GM21528 (cell line): ENCODE data around the gene MYH10.
"Not testable (repeated sequence)": the region's sequence is repeated elsewhere in the genome, so short reads cannot be mapped to it uniquely, and the experiment has no call there.

Experiments
- ATAC-seq: cut with Tn5 transposase; IDR thresholded peaks from one replicate; pipeline ENCODE4 v1.9.1; 2021; ENCODE audit warnings: mild to moderate bottlenecking, moderate library complexity; ENCODE audit not compliant: unreplicated experiment, low FRiP score

Gene MYH10

GRCh38 chr17:8630227-8630801, at the start of gene MYH10:
Gene MYH10 (minus strand): TSS chr17:8630725. CDS start chr17:8623246, 7,479 bp downstream.
- ATAC-seq: no peak

- ATAC-seq: no peak
These were observed 48.6 kb upstream of the MYH10 start for GRCh38 chr17:8679126-8679525.

- ATAC-seq: no peak
These were observed 44.8 kb upstream of the MYH10 start for GRCh38 chr17:8675306-8675705.

GRCh38 chr17:8674344-8675305, 44.1 kb upstream of the MYH10 start:
- ATAC-seq: no peak

- ATAC-seq: no peak
These were observed 43.1 kb upstream of the MYH10 start for GRCh38 chr17:8673612-8674011.

- no peak for ATAC-seq
These were observed 41.8 kb upstream of the MYH10 start for GRCh38 chr17:8672326-8672725.

- ATAC-seq: no peak
These were observed 39.9 kb upstream of the MYH10 start for GRCh38 chr17:8670421-8670820.

- no peak for ATAC-seq
These were observed 37.7 kb upstream of the MYH10 start for GRCh38 chr17:8668176-8668740.

- ATAC-seq: no peak
These were observed 36.9 kb upstream of the MYH10 start for GRCh38 chr17:8667421-8667820.

GRCh38 chr17:8665684-8666083, 35.2 kb upstream of the MYH10 start:
- no peak for ATAC-seq

- ATAC-seq: no peak
These were observed 34.1 kb upstream of the MYH10 start for GRCh38 chr17:8664456-8665126.

GRCh38 chr17:8662973-8663372, 32.4 kb upstream of the MYH10 start:
- no peak for ATAC-seq

- ATAC-seq: no peak
These were observed 31.7 kb upstream of the MYH10 start for GRCh38 chr17:8662076-8662831.

GRCh38 chr17:8660709-8661108, 30.2 kb upstream of the MYH10 start:
- not testable (repeated sequence) for ATAC-seq

- ATAC-seq: no peak
These were observed 29.4 kb upstream of the MYH10 start for GRCh38 chr17:8659758-8660410.

GRCh38 chr17:8658810-8659209, 28.3 kb upstream of the MYH10 start:
- no peak for ATAC-seq

GRCh38 chr17:8656693-8657092, 26.2 kb upstream of the MYH10 start:
- no peak for ATAC-seq

- no peak for ATAC-seq
These were observed 24.3 kb upstream of the MYH10 start for GRCh38 chr17:8654822-8655221.

- ATAC-seq: no peak
These were observed 20.5 kb upstream of the MYH10 start for GRCh38 chr17:8651013-8651412.

GRCh38 chr17:8650119-8650499, 19.6 kb upstream of the MYH10 start:
- no peak for ATAC-seq
